C4-2B (cell line): ENCODE data around the gene ADAM10.

Experiments used
- CTCF ChIP-seq: fragments of 450-650 bp; conservative IDR thresholded peaks from 2 replicates; pipeline ENCODE4 v1.5.1; 2017; ENCODE audit warnings: mild to moderate bottlenecking
- ZFX ChIP-seq: fragments of 450-650 bp; IDR thresholded peaks from 2 replicates; pipeline ENCODE4 v1.6.1; 2017

GRCh38 chr15:58740436-58740835 lies 9.1 kb downstream of the ADAM10 start:
- no peak for TF ChIP-seq CTCF
- TF ChIP-seq ZFX, result no peak
